ENCODE results near the gene RAB11FIP4.

Gene RAB11FIP4

GRCh38 chr17:31508288-31509094, 117.0 kb downstream of the RAB11FIP4 start:
- Histone ChIP-seq H3K27ac (no peak overlapping the region), H3K9ac (no peak overlapping the region)

GRCh38 chr17:31509095-31509804, 117.8 kb downstream of the RAB11FIP4 start:
- Histone ChIP-seq H2AFZ (no peak overlapping the region), H3K36me3 (ENCODE audit: control insufficient read depth, insufficient read depth, low read length) (no peaks in the 10 kb centered on the region), H3K79me2 (peaks cover 12% of the 10 kb centered on the region), H3K4me2 (ENCODE audit: low read length) (no peak overlapping the region), H3K4me3 (ENCODE audit: low read depth, low read length) (no peak overlapping the region), H3K9ac (no peak overlapping the region), H3K9me3 (ENCODE audit: control insufficient read depth, low read length) (no peaks in the 10 kb centered on the region), H3K4me1 (peaks cover 7% of the 10 kb centered on the region), H3K27ac (no peak overlapping the region), H3K27me3 (ENCODE audit: control insufficient read depth, insufficient read depth, low read length) (no peaks in the 10 kb centered on the region)
- no peak for TF ChIP-seq CTCF (IDR thresholded peaks at IDR 0.05)

More at GRCh38 chr17:31508288-31509094, 117.0 kb downstream of the RAB11FIP4 start:
- H3K4me1 ChIP-seq: peaks cover 7% of the 10 kb centered on the region
- peaks cover 12% of the 10 kb centered on the region for H3K79me2 ChIP-seq
- H2AFZ ChIP-seq: no peak overlapping the region
- no peak overlapping the region for H3K4me2 ChIP-seq (ENCODE audit: low read length)
- no peak for TF ChIP-seq CTCF (IDR thresholded peaks at IDR 0.05)
- H3K27me3 ChIP-seq (ENCODE audit: control insufficient read depth, insufficient read depth, low read length): no peaks in the 10 kb centered on the region
- no peaks in the 10 kb centered on the region for H3K9me3 ChIP-seq (ENCODE audit: control insufficient read depth, low read length)
- H3K4me3 ChIP-seq (ENCODE audit: low read depth, low read length): no peak overlapping the region
- no peaks in the 10 kb centered on the region for H3K36me3 ChIP-seq (ENCODE audit: control insufficient read depth, insufficient read depth, low read length)

- H3K27ac ChIP-seq: no peak overlapping the region
- H3K4me1 ChIP-seq: peaks cover 7% of the 10 kb centered on the region
Observed at GRCh38 chr17:31509805-31510177, 118.3 kb downstream of the RAB11FIP4 start.

GRCh38 chr17:31510308-31511194, 119.1 kb downstream of the RAB11FIP4 start:
- no peak overlapping the region for H3K9ac ChIP-seq
- no peak for TF ChIP-seq CTCF (IDR thresholded peaks at IDR 0.05)

More at GRCh38 chr17:31509805-31510177, 118.3 kb downstream of the RAB11FIP4 start:
- Histone ChIP-seq H2AFZ (no peak overlapping the region), H3K4me3 (ENCODE audit: low read depth, low read length) (no peak overlapping the region), H3K9ac (no peak overlapping the region), H3K9me3 (ENCODE audit: control insufficient read depth, low read length) (no peaks in the 10 kb centered on the region), H3K36me3 (ENCODE audit: control insufficient read depth, insufficient read depth, low read length) (no peaks in the 10 kb centered on the region), H3K79me2 (peaks cover 10% of the 10 kb centered on the region), H3K4me2 (ENCODE audit: low read length) (no peak overlapping the region), H3K27me3 (ENCODE audit: control insufficient read depth, insufficient read depth, low read length) (no peaks in the 10 kb centered on the region)
- no peak for TF ChIP-seq CTCF (IDR thresholded peaks at IDR 0.05)

More at GRCh38 chr17:31510308-31511194, 119.1 kb downstream of the RAB11FIP4 start:
- H3K27ac ChIP-seq: no peak overlapping the region
- H3K27me3 ChIP-seq (ENCODE audit: control insufficient read depth, insufficient read depth, low read length): no peaks in the 10 kb centered on the region
- H3K4me2 ChIP-seq (ENCODE audit: low read length): no peak overlapping the region
- no peak overlapping the region for H3K4me3 ChIP-seq (ENCODE audit: low read depth, low read length)
- no peaks in the 10 kb centered on the region for H3K9me3 ChIP-seq (ENCODE audit: control insufficient read depth, low read length)
- H2AFZ ChIP-seq: no peak overlapping the region
- no peaks in the 10 kb centered on the region for H3K36me3 ChIP-seq (ENCODE audit: control insufficient read depth, insufficient read depth, low read length)
- peaks cover 8% of the 10 kb centered on the region for H3K79me2 ChIP-seq
- peaks cover 7% of the 10 kb centered on the region for H3K4me1 ChIP-seq
